Bronchial epithelial cell (primary cell): ENCODE results near the gene CCR5. TPM values are rescaled to one million over a fixed set of nuclear protein-coding genes. Genes with fewer than 3 reads are reported as not detected.

Experiments used
- DNase-seq: peaks from one replicate; pipeline ENCODE4 v3.0.0-alpha.2; 2010; ENCODE audit warnings: low read depth
- FAIRE-seq: peaks from 2 replicates; lab custom pipeline; 2011; peaks lifted over from hg19 to GRCh38; lab: Jason Lieb, UNC
- H3K27me3 ChIP-seq: 2 replicates; pipeline ENCODE4 v1.5.1; 2011; ENCODE audit warnings: low read length; ENCODE audit not compliant: control insufficient read depth, insufficient read depth
- H3K36me3 ChIP-seq: 2 replicates; pipeline ENCODE4 v1.5.1; 2011; ENCODE audit warnings: low read length; ENCODE audit not compliant: control insufficient read depth, insufficient read depth
- H3K4me3 ChIP-seq: 2 replicates; pipeline ENCODE4 v1.5.1; 2011; ENCODE audit warnings: mild to moderate bottlenecking, low read depth, low read length, control low read depth
- CTCF ChIP-seq: IDR thresholded peaks from 2 replicates; pipeline ENCODE4 v1.5.1; 2011; ENCODE audit warnings: mild to moderate bottlenecking, moderate library complexity, low read length, control low read depth, inconsistent platforms; ENCODE audit not compliant: insufficient read depth, severe bottlenecking
- total RNA-seq: library from RNA; depleted of rRNA; stranded (reverse); fragments of >200 nt; gene quantifications from 2 replicates; pipeline ENCODE4 v1.2.1, GENCODE V29; 2014

CCR5 gene
- total RNA-seq, 1 donor from 2014 or later = not detected

- Histone ChIP-seq H3K4me3 (no peak overlapping the region), H3K36me3 (no peaks in the 10 kb centered on the region), H3K27me3 (no peaks in the 10 kb centered on the region)
- TF ChIP-seq CTCF = no peak
- DNase-seq (peak; percentile 76), FAIRE-seq (no peak)
These were observed 35.8 kb upstream of the CCR5 start for GRCh38 chr3:46334741-46335478.

GRCh38 chr3:46335541-46335940, 35.2 kb upstream of the CCR5 start:
- Histone ChIP-seq H3K4me3 (no peak overlapping the region), H3K27me3 (no peaks in the 10 kb centered on the region), H3K36me3 (no peaks in the 10 kb centered on the region)
- no peak for TF ChIP-seq CTCF
- FAIRE-seq (no peak), DNase-seq (no peak)

- DNase-seq (peak; percentile 83), FAIRE-seq (no peak)
- no peaks in the 10 kb centered on the region for H3K36me3 ChIP-seq
- no peak overlapping the region for H3K4me3 ChIP-seq
- no peaks in the 10 kb centered on the region for H3K27me3 ChIP-seq
- no peak for TF ChIP-seq CTCF
These were observed 32.8 kb upstream of the CCR5 start for GRCh38 chr3:46337911-46338310.

- Histone ChIP-seq H3K36me3 (no peaks in the 10 kb centered on the region), H3K4me3 (no peak overlapping the region), H3K27me3 (no peaks in the 10 kb centered on the region)
- FAIRE-seq (no peak), DNase-seq (no peak)
- no peak for TF ChIP-seq CTCF
These were observed 31.9 kb upstream of the CCR5 start for GRCh38 chr3:46338840-46339239.

GRCh38 chr3:46344476-46344875, 26.3 kb upstream of the CCR5 start:
- FAIRE-seq (no peak), DNase-seq (no peak)
- Histone ChIP-seq H3K36me3 (no peaks in the 10 kb centered on the region), H3K27me3 (no peaks in the 10 kb centered on the region), H3K4me3 (no peak overlapping the region)
- TF ChIP-seq CTCF = no peak
